CD4-positive, alpha-beta T cell treated with Interleukin-21 for 1 hour (primary cell): ENCODE measurements around the gene HCN2.
"Not testable (repeated sequence)": the region's sequence is repeated elsewhere in the genome, so short reads cannot be mapped to it uniquely, and the experiment has no call there.

Experiments used
- DNase-seq: peaks from one replicate; pipeline ENCODE4 v3.0.0-alpha.2; 2020

HCN2 gene

GRCh38 chr19:588093-588740 is 1.5 kb upstream of the HCN2 start:
- DNase-seq, result peak; percentile 74

GRCh38 chr19:588741-589692 is 664 bp upstream of the HCN2 start:
- no peak for DNase-seq

GRCh38 chr19:590396-590745 is 690 bp downstream of the HCN2 start:
- DNase-seq, result no peak

- no peak for DNase-seq
Observed at GRCh38 chr19:590750-591098, 1.0 kb downstream of the HCN2 start.

DNA sequence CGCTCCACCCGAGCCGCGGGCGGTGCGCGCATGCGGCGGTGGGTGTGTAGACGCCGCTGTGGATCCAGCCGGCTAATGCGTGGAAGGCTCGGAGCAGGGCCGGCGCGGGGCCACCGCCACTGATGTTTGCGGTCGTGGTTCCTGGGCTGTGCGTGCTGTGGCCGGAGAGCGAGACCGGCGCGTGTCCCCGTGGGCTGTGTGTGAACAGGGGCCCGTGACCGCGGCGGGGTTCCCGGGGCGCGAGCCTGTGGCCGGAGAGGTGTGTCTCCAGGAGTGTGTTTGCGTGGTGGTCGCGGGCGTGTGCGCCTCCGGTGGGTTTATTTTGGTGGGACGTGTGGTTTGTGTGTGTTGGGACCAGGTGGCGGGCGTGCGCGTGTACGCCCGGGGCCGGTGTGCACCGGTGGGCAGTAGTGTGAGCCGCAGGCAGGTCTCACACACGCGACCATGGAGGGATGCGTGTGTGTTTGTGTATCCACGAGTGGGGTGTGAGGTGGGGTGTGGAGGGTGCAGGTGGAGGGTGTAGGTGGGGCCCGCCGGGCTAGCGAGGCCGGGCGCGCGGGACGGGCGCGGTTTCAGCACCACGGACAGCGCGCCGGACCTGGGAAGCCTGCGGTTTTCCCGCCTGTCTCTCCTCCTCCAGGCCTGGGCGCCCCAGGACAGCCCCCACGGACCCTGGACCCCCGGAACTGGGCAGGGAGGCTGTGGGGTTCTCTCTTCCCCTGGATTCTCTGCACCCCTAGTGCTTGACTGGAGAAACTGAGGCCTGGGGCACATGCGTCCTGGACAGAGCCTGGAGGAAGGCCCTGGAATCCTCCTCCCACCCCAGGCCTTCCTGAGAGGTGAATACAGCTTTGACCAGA is 1.6 kb downstream of the HCN2 start:
- no peak for DNase-seq

DNA sequence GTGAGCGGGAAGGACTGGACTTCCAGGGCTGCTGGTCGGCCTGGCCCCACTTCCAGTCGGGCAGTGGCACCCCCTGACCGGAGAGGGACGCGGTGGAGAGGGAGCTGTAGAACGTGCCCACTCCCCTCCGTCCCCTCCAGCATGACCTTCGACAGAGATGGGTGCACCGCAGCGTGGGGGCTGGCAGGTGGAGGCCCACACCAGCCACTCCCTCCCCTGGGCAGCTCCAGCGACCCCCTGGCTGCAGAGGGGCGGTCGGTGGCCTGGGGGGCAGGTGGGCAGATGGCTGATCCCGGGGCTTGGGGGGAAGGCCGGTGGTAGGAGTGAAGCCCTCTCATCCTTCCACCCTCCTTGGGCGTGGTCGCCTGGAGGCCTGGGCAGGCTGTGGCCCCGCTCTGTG is 2.4 kb downstream of the HCN2 start:
- no peak for DNase-seq

DNA sequence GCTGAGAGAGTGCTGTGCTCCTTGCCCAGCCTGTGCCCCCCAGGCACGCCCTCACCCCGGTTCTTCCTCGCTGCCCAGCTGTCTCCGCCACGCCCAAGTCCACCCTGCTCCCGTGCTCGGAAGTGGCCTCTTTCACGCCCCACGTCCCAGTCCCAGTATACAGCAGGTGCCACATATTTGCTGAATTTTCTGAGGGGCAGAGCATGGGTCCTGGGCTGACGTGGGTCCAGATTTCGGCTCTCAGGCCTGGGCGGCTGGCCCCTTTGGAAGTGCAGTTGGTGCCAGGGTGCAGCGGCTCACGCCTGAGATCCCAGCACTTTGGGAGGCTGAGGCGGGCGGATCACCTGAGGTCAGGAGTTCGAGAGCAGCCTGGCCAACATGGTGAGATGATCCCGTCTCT is 3.4 kb downstream of the HCN2 start:
- no peak for DNase-seq

DNA sequence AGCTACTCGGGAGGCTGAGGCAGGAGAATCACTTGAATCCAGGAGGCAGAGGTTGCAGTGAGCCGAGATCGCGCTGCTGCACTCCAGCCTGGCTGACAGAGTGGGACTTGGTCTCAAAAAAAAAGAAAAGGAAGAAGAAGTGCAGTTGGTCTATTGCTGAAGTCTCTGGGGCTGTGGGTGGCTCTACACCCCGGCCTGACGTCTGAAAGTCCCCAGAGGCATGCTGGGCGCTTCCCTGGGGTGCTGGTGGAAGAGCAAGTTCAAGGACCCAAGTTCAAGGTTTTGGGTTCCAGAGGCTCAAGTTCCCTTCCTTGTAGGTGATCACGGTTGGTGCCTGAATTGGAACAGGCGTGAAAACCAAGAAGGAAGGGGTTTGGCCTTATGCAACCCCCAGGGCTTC is 3.8 kb downstream of the HCN2 start:
- no peak for DNase-seq

GRCh38 chr19:594265-594870 is 4.7 kb downstream of the HCN2 start:
- DNase-seq, result no peak

DNA sequence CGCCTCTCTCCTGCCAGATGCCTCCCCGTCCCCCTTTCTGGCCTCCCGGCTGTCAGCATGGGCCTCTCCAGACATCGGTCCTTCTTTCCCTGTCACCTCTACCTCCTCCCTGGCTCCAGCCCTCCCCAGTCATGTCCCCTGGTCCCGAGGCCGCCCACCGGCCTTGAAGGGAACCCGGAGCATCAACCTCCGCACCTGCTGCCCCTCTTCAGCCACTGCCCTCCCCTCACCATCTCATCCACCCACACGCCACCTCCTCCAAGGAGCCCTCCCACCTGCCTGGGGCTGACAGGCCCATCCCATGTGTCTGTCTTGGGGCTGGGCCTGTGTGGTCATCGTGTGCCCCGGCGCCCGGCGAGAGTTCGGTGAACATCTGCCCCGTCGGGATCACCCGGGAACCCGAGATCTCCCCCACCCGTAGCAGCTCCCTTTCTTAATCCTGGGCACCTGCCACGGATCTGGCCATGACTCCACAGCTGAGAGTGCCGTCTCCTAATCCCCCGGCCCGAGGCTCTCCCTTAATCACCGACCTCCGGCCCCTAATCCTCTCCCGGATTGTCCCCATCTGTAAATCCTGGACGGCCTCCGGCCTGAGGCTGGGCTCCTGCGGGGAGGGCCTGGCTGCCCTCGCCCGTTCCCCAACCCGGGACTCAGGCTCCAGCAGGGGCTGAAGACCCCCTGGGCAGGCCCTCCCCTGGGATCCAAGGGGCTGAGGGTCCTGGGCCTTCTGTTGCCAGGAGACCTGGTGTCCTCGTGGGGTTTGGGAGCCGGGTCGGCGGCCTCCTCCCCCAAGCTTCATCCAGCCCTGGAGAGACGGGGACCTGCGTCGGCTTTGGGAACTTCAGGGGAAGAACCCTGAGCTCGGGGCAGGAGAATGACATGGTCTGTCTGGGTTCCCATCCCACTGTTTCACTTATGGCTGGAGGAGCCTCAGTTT is 5.9 kb downstream of the HCN2 start:
- no peak for DNase-seq

DNA sequence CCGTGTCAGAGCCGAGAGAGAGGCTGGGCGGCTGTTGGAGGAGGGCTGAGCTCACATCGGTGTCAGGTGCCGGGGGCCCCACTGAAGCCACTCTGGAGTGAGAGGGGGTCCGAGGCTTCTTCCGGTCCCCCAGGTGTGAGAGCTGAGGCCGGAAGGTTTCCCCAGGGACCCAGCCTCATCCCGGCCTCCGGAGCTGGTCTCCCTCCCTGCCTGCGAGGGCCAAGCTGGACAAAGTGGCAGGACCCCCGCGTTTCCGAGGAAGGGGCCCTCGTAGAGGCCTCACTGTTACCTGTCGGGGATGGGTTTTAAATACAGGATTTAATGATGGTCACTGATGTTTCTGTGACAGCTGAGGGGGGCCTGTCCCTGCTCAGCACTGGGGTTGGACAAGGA is 6.6 kb downstream of the HCN2 start:
- no peak for DNase-seq

- no peak for DNase-seq
Observed at GRCh38 chr19:597406-598315, 8.0 kb downstream of the HCN2 start.

GRCh38 chr19:601310-601709 is 11.6 kb downstream of the HCN2 start:
- DNase-seq, result no peak

DNA sequence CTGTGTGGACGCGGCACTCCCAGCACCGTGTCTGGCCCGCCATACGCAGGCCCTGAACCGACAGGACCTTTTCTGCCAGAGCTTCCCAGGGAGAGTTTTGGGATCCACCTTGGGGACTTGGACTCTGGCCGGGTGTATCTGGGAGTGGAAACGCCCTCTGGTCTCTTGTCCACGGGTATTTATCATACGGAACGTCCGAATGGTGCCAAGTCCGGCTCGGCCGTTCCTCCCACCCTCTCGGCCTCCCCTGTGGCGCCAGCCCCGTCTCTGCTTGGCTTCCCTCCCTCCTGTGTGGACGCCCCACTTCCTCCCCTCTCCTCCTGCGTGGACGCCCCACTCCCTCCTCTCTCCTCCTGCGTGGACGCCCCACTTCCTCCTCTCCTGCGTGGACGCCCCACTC is 12.1 kb downstream of the HCN2 start:
- no peak for DNase-seq

GRCh38 chr19:602391-603301 is 13.0 kb downstream of the HCN2 start:
- no peak for DNase-seq

GRCh38 chr19:603302-603639 is 13.6 kb downstream of the HCN2 start:
- not testable (repeated sequence) for DNase-seq

GRCh38 chr19:603779-604178 is 14.1 kb downstream of the HCN2 start:
- not testable (repeated sequence) for DNase-seq

DNA sequence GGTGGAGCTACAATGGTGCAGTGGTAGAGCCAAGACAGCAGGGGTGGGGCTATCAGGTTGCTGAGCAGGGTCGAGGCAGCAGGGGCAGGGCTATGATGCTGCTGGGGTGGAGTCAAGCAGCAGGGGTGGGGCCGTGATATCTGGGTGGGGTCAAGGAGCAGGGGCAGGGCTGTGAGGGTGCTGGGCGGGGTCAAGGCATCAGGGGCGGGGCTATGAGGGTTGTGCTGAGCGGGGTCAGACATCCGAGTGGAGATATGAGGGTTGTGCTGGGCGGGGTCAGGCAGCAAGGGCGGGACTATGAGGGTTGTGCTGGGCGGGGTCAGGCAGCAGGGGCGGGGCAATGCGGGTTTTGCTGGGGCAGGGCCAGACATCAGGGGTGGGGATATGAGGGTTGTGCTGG is 14.7 kb downstream of the HCN2 start:
- DNase-seq, result peak; percentile 39

DNA sequence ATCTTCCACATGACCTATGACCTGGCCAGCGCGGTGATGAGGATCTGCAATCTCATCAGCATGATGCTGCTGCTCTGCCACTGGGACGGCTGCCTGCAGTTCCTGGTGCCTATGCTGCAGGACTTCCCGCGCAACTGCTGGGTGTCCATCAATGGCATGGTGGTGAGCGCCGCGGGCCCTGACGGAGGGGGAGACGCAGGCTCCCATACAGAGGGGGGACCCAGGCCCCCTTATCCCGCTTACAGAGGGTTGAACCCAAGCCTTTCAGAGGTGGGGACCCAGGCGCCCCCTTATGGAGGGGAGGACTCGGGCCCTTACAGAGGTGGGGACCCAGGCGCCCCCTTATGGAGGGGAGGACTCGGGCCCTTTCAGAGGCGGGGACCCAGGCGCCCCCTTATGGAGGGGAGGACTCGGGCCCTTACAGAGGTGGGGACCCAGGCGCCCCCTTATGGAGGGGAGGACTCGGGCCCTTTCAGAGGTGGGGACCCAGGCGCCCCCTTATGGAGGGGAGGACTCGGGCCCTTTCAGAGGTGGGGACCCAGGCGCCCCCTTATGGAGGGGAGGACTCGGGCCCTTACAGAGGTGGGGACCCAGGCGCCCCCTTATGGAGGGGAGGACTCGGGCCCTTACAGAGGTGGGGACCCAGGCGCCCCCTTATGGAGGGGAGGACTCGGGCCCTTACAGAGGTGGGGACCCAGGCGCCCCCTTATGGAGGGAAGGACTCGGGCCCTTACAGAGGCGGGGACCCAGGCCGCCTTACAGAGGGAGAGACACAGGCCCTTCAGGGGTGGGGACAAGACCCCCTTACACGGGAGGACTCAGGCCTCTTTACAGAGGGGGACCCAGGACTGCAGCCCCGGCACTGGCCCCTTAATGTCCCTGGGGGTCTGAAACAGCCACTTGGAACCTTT is 15.6 kb downstream of the HCN2 start:
- DNase-seq, result not testable (repeated sequence)
